NCI-H146 treated with DMSO at 0.1 percent for 48 hours (cell line): Measurements from ENCODE around the gene MRPS35.

Experiments used
- DNase-seq: peaks from one replicate; lab custom pipeline; 2025; ENCODE audit not compliant: unreplicated experiment; lab: John Stamatoyannopoulos, UW

MRPS35 gene

DNA sequence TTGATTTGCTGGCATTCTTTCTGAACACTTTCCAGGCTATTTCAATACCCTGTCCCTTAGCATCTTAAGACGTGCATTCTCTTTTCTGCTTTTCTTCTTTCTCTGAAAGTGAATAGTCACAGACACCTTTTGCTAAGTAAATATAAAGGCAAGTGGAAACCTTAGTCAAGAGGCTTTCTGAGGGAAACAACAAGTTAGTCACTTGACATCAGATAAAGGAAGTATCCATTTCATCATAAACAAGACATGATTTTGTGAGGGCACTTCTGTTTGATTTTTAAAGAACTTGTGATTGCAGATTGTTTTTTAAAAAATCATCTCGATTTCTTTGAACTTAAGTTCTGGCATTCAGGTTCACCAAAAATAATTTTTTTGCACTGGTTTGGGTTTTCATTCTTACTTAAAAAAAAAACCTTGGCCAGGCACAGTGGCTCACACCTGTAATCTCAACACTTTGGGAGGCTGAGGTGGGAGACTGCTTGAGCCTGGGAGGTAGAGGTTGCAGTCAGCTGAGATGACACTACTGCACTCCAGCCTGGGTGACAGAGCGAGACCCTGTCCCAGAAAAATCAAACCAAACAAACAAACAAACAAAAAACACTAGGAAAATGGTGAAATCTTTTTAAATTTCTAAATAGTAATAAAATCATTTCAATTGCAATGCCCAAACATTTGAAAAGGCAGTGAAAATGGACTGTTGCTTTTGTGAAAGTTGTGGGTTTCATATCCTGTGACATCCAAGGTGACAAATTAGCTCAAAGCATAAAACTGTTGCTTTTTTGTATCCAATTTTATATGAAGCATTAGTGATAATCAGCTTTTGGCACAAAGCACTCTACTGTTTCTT, 61.1 kb downstream of the MRPS35 start:
- no peak for DNase-seq

DNA sequence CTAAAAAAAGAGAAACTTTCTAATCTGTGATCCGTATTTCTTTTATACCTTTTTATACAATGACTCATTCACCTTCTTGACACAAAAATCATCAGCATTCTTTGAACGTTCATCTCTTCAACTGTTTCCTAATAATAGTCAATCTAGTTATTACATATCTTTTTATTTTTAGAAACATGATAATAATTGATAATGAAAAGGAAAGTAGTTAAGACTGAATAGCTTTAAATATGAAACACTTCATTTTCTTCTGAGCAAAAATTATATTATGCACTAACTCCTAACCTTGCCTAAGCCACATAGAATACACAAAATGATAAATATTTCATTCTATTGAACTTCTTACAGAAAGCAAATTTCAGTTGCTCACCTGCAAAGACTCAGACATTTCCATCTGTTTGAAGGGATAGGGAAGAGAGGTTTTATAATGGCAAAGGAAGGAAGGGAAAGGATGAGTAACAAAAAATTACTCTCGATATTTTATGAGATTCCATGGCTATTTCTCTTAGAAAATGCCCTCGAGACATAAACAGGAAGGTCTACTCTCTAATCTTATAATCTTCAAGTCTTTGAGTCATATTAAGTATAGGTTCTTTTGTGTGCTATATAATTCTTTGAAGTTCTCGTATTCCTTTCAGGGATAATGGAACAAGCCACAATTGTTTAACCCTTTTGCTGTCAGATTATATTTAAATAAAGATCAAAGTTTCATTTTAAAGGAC, 61.9 kb downstream of the MRPS35 start:
- DNase-seq: no peak

DNA sequence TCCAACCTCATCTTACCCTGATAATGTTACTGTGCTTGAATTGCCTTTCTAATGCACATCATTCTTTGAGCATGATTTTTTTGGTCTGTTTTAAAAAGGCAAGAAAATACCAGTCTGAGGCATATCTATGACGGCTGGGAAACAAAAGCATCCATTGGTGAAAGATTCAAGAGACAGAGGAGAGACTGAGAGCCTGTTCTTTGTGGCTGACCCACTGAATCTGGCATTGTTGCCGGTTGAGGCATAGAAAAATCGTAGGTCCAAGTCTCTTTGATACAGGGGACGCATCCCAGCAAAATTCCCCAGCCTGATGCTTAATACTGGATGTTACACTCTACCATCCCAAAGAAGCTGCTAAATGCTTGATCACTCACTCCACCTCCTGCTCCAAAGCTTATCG, 66.5 kb downstream of the MRPS35 start:
- no peak for DNase-seq

DNA sequence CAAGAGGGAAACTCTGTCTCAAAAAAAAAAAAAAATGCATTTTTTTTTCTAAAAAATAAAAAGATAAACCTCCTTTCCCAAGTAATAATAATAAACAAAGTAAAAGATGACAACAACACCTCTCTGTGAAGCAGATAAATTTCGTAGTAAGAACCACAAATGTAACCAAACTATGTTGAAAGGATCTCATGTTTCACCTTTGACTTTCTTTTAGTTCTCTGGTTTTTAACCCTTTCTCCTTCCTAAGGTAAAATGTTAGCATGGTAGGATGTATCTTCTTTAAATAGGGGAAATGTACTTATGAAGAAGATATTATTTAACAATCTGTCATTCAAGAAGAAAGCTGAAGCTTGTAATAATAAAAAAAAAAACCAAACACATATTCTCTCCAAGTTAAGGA, 67.6 kb downstream of the MRPS35 start:
- DNase-seq: no peak

DNA sequence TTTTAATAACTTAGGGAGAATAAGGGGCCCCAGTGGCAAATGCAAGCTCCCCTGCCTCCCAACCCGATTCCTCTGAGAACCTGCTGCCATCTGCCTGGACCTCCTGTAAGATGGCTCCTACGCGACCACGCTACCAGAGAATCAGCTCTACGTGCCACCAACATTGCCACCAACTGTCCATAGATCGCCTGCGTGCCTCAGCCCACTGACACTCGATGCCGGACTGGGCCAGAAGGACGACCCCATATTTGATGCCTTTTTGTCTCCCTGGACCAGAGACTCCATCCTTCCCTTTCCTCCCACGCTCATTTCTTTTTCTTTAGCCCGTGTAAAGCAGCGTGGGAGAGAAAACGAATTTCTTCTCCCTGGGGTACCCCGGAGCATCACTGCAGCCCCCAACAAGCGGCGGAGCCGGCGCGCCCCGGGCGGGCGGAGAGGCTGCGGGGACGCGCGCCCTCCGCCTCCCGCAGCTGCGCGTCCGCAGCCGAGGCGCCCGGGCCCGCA, 68.8 kb downstream of the MRPS35 start:
- DNase-seq: peak; percentile 61

DNA sequence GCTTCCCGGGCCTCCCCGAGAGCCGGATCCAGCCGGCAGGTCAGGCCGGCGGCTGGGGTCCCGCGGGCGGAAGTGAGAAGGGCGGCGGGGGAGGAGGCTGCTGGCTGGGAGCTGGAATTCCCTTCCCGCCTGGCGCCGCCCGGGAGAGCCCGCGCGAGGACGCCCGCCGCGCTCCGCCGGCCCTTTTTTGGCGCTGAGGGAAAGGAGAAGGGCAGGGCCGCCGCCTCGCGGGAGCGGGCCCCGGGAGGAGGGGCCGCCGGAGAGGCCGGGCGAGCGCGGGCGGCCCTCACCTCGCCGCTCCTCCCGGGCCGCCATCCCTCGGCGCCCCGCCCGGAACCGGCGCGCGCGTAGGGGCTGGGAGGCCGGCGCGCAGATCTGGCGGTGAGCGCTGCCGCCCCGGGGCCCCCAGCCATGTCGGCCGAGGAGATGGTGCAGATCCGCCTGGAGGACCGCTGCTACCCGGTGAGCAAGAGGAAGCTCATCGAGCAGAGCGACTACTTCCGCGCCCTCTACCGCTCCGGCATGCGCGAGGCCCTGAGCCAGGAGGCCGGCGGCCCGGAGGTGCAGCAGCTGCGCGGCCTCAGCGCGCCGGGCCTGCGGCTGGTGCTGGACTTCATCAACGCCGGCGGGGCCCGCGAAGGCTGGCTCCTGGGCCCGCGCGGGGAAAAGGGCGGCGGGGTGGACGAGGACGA, 69.4 kb downstream of the MRPS35 start, which contains the start of the genes KLHL42 and MANSC4:
TSS of gene KLHL42 (plus strand) at position 314 of the 692 bp plus-strand sequence. CDS start at position 412, 98 bp downstream.
TSS of gene MANSC4 (minus strand) at position 317 of the 692 bp plus-strand sequence. CDS start 8,960 bp downstream, outside the sequence.
- DNase-seq: peak; percentile 61

DNA sequence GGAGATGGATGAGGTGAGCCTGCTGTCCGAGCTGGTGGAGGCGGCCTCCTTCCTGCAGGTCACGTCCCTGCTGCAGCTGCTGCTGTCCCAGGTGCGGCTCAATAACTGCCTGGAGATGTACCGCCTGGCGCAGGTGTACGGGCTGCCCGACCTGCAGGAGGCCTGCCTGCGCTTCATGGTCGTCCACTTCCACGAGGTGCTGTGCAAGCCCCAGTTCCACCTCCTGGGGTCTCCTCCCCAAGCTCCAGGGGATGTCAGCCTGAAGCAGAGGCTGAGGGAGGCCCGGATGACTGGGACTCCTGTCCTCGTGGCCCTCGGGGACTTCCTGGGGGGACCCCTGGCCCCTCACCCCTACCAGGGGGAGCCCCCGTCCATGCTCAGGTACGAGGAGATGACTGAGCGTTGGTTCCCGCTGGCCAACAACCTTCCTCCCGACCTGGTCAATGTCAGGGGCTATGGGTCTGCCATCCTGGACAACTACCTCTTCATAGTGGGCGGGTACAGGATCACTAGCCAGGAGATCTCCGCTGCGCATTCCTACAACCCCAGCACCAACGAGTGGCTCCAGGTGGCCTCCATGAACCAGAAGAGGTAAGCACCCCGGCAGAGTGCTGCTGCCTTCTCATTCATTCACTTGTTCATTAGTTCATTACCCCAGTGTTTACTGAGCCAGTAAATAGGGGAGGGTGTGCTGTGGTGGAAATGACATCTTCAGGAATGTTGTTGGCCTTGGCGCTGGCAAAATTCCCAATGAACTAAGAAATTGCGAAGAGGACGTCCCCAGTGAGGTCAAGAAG, 70.2 kb downstream of the MRPS35 start:
- DNase-seq: peak; percentile 55

DNA sequence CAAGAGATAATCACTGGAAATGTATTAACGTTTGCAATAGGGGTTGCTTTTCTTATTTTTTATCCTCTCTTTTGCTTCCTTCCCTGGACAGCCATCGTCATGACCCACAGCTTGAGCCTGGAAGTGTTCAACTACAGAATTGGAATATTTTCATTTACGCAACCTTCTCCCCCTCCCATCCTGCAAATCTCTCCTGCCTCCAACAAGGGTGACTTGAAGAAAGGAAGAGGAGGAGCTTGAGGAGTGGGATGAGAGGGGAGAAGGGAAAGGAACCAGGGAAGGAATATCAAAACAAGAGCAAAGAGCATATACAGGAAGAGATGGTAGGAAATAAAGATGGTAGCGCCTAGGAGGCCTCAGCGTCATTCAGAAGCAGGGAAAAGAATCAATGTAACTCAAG, 71.0 kb downstream of the MRPS35 start:
- DNase-seq: no peak

DNA sequence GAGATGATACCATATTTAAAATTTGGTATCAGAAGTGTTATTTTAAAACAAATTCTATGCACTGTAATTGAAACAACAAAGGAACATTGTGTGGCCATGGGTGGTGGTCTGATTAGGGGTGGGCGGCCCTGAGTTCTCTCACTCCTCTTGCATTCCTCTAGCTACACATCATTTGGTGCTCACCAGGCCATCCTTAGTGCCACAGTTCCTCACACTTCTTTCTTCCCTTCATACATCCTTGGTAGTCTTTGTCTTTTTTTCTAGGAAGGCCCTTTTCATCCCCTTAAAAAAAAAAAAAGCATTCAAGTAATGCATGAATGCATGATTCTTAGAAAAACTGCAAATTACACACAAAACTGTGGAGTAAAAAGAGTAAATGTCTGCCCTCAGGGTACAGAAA, 71.8 kb downstream of the MRPS35 start:
- no peak for DNase-seq

DNA sequence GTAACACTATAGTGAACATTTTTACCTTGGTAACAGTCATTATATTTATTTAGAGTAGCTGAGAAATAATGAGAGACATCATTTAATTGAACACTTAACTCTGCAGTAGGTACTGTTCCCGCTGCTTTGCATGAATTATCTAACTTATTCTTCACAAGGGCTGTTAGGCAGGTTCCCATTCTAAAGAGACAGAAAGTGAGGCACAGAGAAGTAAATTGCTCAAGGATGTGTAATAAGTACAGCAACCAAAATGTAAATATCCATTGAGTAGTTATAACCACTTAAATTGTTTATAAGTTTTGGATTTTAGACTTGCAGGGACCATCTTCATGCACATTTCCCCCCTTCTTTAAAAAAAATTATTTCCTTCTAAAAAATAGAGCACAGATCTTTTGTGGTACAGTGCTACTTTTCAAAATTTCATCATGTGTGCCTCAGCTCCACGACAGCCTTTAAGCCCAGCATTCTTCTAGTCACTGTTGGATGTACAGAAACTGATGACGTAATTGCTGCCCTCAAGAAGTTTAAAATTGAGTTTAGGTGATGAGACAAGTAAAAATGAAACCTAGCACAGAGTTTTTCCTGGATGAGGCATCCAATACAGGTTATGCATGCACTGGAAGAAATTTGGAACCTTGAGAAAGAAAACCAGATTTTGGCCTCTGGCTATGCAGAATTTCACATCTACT, 75.4 kb downstream of the MRPS35 start:
- DNase-seq: peak; percentile 80

DNA sequence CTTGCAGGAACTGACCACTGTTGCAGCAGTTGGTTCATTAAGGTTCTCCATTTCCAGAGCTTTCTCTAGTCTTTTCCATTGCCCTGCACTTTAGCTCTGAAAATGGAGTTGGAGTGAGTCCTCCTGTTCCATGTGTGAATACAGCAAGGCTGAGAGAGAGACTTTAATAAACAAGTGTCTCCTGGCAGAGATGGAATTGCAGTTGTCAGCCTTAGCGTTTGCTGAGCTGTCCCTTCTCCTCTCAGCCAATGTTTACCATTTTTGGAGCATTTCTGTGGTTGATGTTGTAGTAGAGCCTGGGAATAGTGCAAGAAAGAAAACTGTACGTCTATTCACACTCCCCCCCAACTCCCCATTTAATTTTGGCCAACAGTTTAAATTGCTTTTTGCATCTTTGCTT, 76.9 kb downstream of the MRPS35 start:
- no peak for DNase-seq

DNA sequence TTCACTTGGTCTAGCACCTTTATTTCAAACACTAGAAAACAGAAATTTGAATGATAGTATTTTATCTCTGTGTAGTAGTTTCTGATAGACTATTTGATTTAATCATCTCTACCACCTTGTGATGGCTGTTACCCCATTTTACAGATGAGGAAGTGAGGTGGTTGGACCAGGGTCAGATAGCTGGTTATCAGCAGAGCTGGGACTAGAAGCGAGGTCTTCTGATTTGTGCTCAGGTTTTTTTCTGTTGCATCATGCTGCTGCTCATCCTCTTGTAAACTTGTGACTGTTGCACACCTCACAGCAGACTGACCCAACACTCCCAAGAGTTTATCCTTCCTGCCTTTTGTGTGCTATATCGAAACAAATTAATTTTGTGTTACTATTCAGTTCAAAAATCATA, 79.5 kb downstream of the MRPS35 start:
- no peak for DNase-seq

DNA sequence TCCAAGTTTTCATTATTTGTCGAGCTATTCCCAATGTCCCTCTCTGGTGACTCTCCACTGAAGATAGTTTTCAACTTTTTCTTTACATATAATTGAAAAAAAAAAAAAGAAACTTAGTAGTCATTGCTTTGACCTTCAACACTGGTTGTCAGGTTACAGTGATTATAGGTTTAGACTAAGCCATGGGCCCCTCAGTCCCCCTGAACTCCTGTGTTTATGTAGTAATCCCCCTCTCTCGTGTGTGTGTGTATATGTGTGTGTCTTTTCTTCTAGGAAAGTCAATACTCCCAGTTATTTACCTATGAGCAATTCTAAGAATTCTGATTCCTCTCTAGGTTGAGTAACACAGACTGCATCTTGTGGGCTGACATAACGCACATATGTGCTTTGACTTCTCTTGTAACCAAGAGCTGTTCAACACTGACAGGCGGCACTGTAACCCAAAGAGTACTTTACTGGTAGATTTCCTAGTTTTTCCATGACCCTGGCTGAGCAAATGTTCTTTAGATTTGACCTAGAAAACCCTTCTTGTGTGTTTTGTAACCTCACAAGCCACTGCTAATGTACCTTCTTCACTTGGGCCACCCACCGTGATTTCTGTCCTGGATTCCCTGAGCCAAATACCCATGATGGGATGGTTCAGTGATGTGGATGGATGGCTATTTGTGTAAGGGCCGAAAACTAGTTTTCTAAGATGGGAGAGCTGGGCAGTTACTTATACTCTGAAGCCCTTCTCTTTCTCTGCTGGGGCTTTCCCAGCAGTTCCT, 84.4 kb downstream of the MRPS35 start:
- no peak for DNase-seq

DNA sequence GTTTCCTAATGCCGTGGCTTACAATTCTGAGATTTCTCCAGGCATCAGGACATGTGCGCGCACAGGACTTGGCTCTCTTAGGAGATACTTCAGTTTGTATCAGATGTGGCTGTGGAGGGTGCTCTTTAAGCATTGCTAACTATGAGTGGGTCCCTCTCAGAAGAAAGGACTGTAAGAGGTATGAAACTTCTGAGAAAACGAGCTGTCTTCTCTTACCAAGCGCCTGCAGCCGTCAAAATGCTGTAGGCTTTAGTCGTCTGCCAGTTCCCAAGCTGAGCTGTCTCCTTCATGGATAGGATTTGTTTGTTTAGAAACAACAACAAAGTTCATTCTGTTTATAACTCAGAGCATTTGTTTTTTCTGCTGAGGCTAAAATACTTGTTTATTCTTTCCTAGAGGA, 85.5 kb downstream of the MRPS35 start:
- no peak for DNase-seq

DNA sequence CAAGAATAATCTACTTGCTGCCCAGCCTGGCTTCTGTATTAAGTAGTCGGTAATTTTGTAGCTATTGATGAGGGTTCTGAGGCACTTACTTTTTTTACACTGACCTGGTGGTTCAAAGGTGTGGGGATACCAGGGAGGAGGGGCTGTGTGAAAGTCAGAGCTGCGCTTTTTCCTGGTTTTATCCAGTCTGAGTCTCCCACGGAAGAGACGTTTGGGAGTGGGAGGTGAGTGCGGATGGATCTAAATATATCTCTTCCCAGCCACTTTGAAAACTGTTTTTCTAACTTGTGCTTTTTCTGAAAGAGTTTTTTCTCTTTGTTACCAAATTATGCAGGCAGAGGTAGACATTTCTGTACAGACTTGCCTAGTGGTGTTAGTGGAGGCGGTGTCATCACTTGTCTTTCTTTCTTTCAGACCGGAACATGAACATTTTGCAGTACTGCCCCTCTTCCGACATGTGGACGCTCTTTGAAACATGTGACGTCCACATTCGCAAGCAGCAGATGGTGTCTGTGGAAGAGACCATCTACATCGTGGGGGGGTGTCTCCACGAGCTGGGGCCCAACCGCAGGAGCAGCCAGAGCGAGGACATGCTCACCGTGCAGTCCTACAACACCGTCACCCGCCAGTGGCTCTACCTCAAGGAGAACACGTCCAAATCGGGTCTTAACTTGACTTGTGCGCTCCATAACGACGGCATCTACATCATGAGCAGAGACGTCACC, 86.8 kb downstream of the MRPS35 start:
- no peak for DNase-seq

DNA sequence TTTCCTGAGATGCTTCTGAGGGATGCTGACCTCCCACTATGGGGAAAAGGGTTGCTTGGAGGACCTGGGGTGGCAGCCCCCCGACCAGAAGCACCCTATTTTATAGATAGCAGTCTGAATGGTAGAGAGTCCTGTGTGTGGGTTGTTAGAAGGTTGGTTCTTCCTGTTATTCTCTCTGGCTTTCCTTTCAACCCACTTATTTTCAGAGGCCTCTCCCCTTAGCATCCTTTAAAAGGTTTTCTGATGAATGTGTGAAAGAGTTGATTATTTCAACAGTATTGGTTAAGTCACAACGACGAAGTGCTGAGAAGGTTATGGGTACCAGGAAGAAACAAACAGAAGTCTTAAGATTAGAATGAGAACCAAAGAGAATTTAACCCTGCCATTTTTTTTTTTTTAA, 90.2 kb downstream of the MRPS35 start:
- no peak for DNase-seq

DNA sequence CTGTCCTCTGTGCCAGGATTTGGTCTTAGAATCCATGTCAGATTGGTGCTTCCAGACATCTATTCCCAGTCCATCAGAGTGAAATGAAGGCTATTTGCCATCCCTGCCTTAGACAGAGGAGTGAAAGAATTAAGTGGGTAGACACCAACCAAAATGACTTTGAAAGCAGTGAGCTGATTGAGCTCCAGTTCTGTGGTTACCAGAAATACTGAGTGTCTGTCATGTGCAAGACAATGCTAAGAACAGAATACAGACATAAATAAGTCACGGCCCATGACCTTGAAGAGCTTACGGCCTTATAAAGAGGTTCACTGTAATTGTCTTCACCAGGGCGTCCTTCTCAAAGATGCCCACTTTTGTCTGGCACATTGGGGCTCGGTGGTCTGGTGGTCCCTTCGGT, 91.0 kb downstream of the MRPS35 start:
- DNase-seq: no peak

DNA sequence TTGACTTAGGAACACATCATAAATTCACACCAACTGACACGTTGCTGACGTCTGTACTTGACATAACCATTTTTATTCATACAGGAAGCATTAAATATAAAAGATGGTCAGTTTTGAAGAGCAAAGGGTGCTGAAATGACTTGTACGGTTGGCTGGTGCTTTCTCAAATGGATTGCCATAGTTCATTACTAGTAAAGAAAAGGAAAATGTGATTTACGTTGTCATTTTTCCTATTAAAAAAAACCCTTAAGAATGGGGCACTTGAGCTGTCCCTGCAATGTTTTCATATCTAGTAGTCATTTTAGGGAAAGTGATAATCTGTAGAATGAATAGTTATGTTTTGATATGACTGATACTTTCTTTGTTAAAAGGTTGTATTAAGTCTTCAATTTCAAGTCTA, 91.9 kb downstream of the MRPS35 start:
- no peak for DNase-seq

DNA sequence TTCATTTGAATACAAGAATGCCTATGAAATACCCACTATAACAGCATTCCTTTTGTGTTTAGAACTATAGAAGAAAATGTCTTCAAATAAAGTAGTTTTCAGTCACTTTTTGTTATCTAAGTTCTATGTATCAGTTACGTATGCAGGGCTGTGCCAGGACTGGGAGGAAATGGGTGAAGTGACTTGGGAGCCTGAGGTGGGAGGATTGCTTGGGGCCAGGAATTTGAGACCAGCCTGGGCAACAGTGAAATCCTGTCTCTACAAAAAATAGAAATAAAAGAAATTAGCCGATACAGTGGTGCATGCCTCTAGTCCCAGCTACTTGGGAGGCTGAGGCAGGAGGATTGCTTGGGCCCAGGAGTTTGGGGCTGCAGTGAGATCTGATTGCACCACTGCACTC, 92.3 kb downstream of the MRPS35 start:
- no peak for DNase-seq
